ENCODE data around the gene CSF3R.
A peak's percentile ranks its signal among the peaks of the same experiment; 100 is the strongest.

CSF3R gene

DNA sequence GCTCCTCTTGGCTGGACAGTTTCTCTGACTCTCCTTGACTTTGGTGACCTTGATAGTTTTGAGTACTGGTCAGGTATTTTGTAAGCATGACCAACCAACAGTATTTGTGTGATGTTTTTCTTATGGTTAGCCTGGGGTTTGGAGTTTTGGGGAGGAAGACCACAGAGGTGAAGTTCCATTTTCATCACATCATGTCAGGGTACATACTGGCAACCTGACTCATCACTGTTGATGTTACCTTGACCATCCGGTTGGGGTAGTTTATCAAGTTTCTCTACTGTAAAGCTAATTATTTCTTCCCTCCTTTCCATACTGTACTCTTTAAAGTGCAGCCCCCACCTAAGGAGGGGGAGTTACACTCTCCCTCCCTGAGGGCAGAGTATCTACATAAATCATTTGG is 45.9 kb downstream of the CSF3R start:
- TF ChIP-seq CTCF (IDR thresholded peaks at IDR 0.05; ENCODE audit: control extremely low read depth, extremely low read depth, low read depth, missing control alignments) = no peak
- CTCF ChIA-PET = interaction anchor here (1.6 kb wide), 1 partner anchor 12 kb away, joined by 4 read pairs; no protein-coding TSS in a partner anchor
- POLR2A ChIA-PET = no interaction called here
- no peak for DNase-seq (ENCODE audit: extremely low spot score)

DNA sequence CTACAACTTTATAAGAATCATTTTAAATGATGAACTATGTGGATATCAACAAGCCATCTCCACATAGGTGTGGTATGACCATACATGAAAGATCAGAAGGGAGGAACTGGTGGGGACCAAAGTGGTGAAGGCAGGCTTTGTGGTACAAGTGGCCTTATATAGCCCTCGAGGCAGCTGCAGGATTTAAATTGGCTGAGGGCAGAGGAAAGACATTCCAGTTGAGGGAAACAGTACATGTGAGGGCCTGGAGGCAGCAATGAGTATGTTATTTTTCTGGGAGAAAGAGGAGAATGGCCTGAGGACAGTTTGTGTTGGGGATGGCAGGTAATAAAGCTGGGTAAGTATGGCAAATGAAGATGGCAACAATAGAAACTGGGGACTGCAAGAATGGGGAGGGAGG is 49.6 kb downstream of the CSF3R start:
- ChIA-PET CTCF (interaction anchor here (1.4 to 1.8 kb wide), 2 partner anchors 11 to 90 kb away, joined by 5 to 11 read pairs; no protein-coding TSS in a partner anchor), POLR2A (no interaction called here)
- TF ChIP-seq CTCF (IDR thresholded peaks at IDR 0.05; ENCODE audit: control extremely low read depth, extremely low read depth, low read depth, missing control alignments) = no peak
- no peak for DNase-seq (ENCODE audit: extremely low spot score)

- DNase-seq (ENCODE audit: extremely low spot score) = no peak
- ChIA-PET CTCF (interaction anchor here (1.4 to 1.9 kb wide), 2 partner anchors 11 kb away, joined by 5 to 8 read pairs; no protein-coding TSS in a partner anchor), POLR2A (no interaction called here)
- TF ChIP-seq CTCF (IDR thresholded peaks at IDR 0.05; ENCODE audit: control extremely low read depth, extremely low read depth, low read depth, missing control alignments) = no peak
Observed at GRCh38 chr1:36432616-36433015, 50.1 kb downstream of the CSF3R start.

DNA sequence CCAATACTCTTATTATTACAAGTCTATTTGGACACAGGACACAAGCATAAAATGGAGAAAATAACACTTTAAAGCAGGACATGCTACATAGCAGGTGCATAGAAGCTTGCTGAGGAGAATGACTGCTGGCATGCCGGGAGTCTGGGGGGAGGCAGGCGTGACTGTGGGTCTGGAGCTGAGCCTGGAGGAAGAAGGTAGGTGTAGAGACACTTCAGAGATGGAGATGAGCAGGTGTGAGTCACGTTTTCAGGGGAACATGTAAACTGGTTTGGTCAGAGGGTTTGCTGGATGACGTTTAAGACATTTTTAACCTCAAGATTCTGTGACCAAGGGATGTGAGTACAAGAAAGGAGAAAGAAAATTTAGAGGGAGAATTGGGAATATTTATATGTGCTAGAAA is 56.9 kb downstream of the CSF3R start:
- ChIA-PET CTCF (interaction anchor here (6.5 kb wide), 1 partner anchor 83 kb away, joined by 73 read pairs; no protein-coding TSS in a partner anchor), POLR2A (interaction anchor here (0.6 kb wide), 1 partner anchor 40 kb away, joined by 4 read pairs; no protein-coding TSS in a partner anchor)
- no peak for TF ChIP-seq CTCF (IDR thresholded peaks at IDR 0.05; ENCODE audit: control extremely low read depth, extremely low read depth, low read depth, missing control alignments)
- no peak for DNase-seq (ENCODE audit: extremely low spot score)

GRCh38 chr1:36421649-36422048 is 61.1 kb downstream of the CSF3R start:
- DNase-seq (ENCODE audit: extremely low spot score) = no peak
- POLR2A ChIA-PET = no interaction called here
- TF ChIP-seq CTCF (IDR thresholded peaks at IDR 0.05; ENCODE audit: control extremely low read depth, extremely low read depth, low read depth, missing control alignments) = no peak
- CTCF ChIA-PET = interaction anchor here (0.7 to 6.5 kb wide), 14 partner anchors 9 to 287 kb away, joined by 3 to 73 read pairs (median 5); partner anchors contain the start of genes LSM10 and SH3D21

- peak; percentile 95 for TF ChIP-seq CTCF (IDR thresholded peaks at IDR 0.05; ENCODE audit: control extremely low read depth, extremely low read depth, low read depth, missing control alignments)
- POLR2A ChIA-PET = no interaction called here
- peak; percentile 83 for DNase-seq (ENCODE audit: extremely low spot score)
- CTCF ChIA-PET = interaction anchor here (0.9 to 6.5 kb wide), 8 partner anchors 10 to 271 kb away, joined by 3 to 73 read pairs (median 6); no protein-coding TSS in a partner anchor
Observed at GRCh38 chr1:36420836-36421317, 61.8 kb downstream of the CSF3R start.
